ENCODE results near the gene MINDY4B.

DNA sequence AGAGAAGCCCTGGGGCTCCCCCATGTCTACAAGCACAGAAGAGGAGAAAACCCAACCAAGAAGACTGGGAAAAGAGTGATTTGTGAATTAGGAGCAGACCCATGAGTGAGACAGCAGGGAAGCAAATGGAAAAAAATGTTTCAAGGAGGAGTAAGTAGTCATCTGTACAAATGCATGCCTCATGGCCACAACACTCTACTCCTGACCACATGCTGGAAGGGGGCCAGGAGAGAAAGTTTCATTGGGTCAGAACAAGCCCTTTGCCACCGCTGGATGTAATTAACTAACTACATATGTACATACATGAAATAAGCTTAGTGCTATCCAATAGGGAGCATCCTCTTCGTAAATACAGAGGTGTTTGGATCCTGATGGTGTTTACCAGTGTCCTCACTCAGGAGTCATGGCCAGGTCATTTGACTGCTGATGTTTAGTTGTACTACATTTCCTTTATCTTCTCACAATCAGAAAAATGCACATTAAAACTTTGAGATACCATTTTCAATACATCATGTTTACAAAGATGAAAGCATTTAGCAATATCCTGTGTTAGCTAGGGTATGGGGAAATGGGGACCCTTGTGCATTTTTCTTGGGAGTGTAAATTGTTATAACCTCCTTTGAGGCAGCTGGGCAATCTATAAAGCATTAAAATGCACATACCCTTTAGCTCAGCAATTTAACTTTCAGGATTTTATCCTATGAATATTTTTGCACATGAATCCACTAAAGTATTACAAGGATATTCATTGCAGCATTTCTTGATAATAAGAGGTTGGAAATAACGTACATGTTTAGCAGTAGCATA lies 40.2 kb upstream of the MINDY4B start:
- TF ChIP-seq, protein P1, sequence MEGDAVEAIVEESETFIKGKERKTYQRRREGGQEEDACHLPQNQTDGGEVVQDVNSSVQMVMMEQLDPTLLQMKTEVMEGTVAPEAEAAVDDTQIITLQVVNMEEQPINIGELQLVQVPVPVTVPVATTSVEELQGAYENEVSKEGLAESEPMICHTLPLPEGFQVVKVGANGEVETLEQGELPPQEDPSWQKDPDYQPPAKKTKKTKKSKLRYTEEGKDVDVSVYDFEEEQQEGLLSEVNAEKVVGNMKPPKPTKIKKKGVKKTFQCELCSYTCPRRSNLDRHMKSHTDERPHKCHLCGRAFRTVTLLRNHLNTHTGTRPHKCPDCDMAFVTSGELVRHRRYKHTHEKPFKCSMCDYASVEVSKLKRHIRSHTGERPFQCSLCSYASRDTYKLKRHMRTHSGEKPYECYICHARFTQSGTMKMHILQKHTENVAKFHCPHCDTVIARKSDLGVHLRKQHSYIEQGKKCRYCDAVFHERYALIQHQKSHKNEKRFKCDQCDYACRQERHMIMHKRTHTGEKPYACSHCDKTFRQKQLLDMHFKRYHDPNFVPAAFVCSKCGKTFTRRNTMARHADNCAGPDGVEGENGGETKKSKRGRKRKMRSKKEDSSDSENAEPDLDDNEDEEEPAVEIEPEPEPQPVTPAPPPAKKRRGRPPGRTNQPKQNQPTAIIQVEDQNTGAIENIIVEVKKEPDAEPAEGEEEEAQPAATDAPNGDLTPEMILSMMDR (IDR thresholded peaks at IDR 0.05): no peak
- TF ChIP-seq POLR2A (IDR thresholded peaks at IDR 0.05; ENCODE audit: low read depth) (no peak), POLR2AphosphoS5 (IDR thresholded peaks at IDR 0.05) (no peak)

Measured in esophagus muscularis mucosa (tissue), 3 donors.